Activated CD4-positive, alpha-beta T cell treated with anti-CD3 and anti-CD28 coated beads for 4 hours (primary cell): ENCODE data around the gene CNIH4.
"Not testable (repeated sequence)": the region's sequence is repeated elsewhere in the genome, so short reads cannot be mapped to it uniquely, and the experiment has no call there.

Experiments
- DNase-seq, 2 donors: peaks; one replicate each; pipeline ENCODE4 v3.0.0-alpha.2; 2020

CNIH4 gene

GRCh38 chr1:224356685-224357625 lies at the start of gene CNIH4:
Gene CNIH4 (plus strand): TSS chr1:224356879. CDS start chr1:224356925, 46 bp downstream.
- DNase-seq = peak; percentile 88 to 90

- no peak for DNase-seq
These were observed 48.6 kb upstream of the CNIH4 start for GRCh38 chr1:224308064-224308463.

GRCh38 chr1:224311503-224311902 lies 45.2 kb upstream of the CNIH4 start:
- not testable (repeated sequence) for DNase-seq

GRCh38 chr1:224312025-224312424 lies 44.7 kb upstream of the CNIH4 start:
- no peak for DNase-seq

GRCh38 chr1:224317383-224318045 lies 39.2 kb upstream of the CNIH4 start:
- no peak for DNase-seq

- no peak for DNase-seq
These were observed 35.0 kb upstream of the CNIH4 start for GRCh38 chr1:224321706-224322105.

GRCh38 chr1:224325959-224326358 lies 30.7 kb upstream of the CNIH4 start:
- no peak for DNase-seq

GRCh38 chr1:224328644-224329043 lies 28.0 kb upstream of the CNIH4 start:
- DNase-seq = no peak

GRCh38 chr1:224329484-224329841 lies 27.2 kb upstream of the CNIH4 start:
- DNase-seq = no peak

GRCh38 chr1:224329842-224330753 lies 26.6 kb upstream of the CNIH4 start, which contains the start of gene NVL:
Gene NVL (minus strand): TSS chr1:224330172. CDS start chr1:224330127, 45 bp downstream.
- DNase-seq = peak; percentile 75 to 76

- DNase-seq = no peak
These were observed 25.4 kb upstream of the CNIH4 start for GRCh38 chr1:224331326-224331725.

GRCh38 chr1:224331824-224332223 lies 24.9 kb upstream of the CNIH4 start:
- DNase-seq = no peak

GRCh38 chr1:224333309-224333926 lies 23.3 kb upstream of the CNIH4 start:
- peak in 1 of 2 donors; percentile 37 for DNase-seq

- no peak for DNase-seq
These were observed 22.5 kb upstream of the CNIH4 start for GRCh38 chr1:224333939-224334786.

GRCh38 chr1:224338150-224338838 lies 18.4 kb upstream of the CNIH4 start:
- no peak for DNase-seq

GRCh38 chr1:224339442-224340033 lies 17.1 kb upstream of the CNIH4 start:
- no peak for DNase-seq

GRCh38 chr1:224340453-224341384 lies 16.0 kb upstream of the CNIH4 start:
- peak; percentile 14 to 21 for DNase-seq

GRCh38 chr1:224343679-224344078 lies 13.0 kb upstream of the CNIH4 start:
- no peak for DNase-seq

- DNase-seq = no peak
These were observed 8.5 kb upstream of the CNIH4 start for GRCh38 chr1:224348137-224348536.
